ENCODE data around the gene ITSN1. TPM values are rescaled to one million over a fixed set of nuclear protein-coding genes. Genes with fewer than 3 reads are reported as not detected.
"Not testable (repeated sequence)": the region's sequence is repeated elsewhere in the genome, so short reads cannot be mapped to it uniquely, and the experiment has no call there.

ITSN1 gene
- total RNA-seq, 1 donor from 2014 or later: 41.9 TPM

DNA sequence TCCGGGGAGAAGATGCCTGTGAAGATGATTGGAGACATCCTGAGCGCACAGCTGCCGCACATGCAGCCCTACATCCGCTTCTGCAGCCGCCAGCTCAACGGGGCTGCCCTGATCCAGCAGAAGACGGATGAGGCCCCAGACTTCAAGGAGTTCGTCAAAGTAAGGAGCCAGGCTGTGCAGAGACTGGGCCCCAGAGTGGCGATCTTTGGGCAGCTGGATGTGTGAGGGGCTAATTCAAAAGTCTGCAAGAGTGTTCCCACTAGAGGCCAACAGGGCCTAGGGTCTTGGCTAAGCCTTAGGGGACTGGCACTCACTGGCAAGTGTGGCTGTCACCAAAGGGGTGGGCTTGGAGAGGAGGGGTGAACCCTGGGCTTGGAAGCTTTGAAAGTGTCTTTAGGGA lies 222.9 kb downstream of the ITSN1 start:
- H3K27ac ChIP-seq (replicated peaks): no peak overlapping the region
- no peak overlapping the region for H3K4me3 ChIP-seq
- TF ChIP-seq, protein P1, sequence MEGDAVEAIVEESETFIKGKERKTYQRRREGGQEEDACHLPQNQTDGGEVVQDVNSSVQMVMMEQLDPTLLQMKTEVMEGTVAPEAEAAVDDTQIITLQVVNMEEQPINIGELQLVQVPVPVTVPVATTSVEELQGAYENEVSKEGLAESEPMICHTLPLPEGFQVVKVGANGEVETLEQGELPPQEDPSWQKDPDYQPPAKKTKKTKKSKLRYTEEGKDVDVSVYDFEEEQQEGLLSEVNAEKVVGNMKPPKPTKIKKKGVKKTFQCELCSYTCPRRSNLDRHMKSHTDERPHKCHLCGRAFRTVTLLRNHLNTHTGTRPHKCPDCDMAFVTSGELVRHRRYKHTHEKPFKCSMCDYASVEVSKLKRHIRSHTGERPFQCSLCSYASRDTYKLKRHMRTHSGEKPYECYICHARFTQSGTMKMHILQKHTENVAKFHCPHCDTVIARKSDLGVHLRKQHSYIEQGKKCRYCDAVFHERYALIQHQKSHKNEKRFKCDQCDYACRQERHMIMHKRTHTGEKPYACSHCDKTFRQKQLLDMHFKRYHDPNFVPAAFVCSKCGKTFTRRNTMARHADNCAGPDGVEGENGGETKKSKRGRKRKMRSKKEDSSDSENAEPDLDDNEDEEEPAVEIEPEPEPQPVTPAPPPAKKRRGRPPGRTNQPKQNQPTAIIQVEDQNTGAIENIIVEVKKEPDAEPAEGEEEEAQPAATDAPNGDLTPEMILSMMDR (IDR thresholded peaks at IDR 0.05; ENCODE audit: borderline replicate concordance): no peak
- no peaks in the 10 kb centered on the region for H3K36me3 ChIP-seq
- DNase-seq: no peak
- H3K27me3 ChIP-seq (ENCODE audit: low read depth): no peaks in the 10 kb centered on the region
- intact Hi-C loops (cut with micrococcal nuclease): no loop called here
- no peaks in the 10 kb centered on the region for H3K4me1 ChIP-seq
- H3K9me3 ChIP-seq (replicated peaks): no peaks in the 10 kb centered on the region

DNA sequence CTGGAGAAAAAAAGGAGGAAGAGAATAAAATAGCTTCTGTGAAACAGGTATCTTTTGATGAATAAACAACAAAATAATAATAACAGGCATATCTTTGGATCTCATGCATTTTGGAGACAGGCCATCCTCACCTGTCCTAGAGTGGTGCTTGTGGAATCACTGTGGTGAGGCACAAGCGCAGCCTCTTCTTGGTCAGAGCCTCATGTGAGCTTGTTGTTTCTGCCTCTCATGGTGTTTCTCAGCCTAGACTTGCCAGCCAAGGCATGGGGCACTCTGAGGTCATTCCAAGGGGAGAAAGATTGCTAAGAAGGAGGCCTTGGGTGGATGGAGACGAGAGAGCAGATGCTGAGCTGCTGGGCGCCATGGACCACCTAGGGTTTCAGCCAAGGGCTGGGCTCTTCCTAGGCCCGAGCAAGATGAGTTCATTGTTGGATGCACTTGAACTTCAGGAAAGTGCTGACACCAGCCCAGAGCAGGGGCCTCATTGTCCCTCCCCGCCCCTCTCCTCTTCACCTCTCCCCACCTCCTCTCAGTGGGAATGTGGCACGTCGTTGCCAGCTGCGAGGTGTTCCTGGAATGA lies 223.8 kb downstream of the ITSN1 start:
- Histone ChIP-seq H3K27ac (replicated peaks) (no peak overlapping the region), H3K4me1 (no peaks in the 10 kb centered on the region), H3K36me3 (no peaks in the 10 kb centered on the region), H3K9me3 (replicated peaks) (no peaks in the 10 kb centered on the region), H3K4me3 (no peak overlapping the region), H3K27me3 (ENCODE audit: low read depth) (no peaks in the 10 kb centered on the region)
- intact Hi-C loops (cut with micrococcal nuclease): no loop called here
- TF ChIP-seq, protein P1 (IDR thresholded peaks at IDR 0.05; ENCODE audit: borderline replicate concordance): no peak
- DNase-seq: no peak

DNA sequence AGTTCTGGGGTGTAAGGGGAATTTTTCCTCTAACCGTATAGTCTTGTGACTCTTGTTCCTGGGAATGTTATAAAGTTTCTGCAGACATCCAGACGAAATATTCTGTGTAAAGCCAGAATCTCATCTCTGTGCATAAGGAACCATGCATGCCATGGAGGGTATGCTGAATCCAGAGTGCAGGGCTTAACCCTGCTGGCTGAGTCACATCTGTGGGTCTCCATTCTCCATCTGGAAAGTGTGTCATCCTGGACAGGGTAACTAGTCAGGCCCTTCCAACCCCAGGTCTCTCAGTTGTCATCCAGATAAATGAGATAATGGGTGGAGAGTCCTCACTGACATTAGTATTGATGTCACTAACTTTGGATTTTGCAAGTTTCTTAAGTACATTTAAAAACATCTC lies 224.5 kb downstream of the ITSN1 start:
- Histone ChIP-seq H3K9me3 (replicated peaks) (no peaks in the 10 kb centered on the region), H3K27me3 (ENCODE audit: low read depth) (no peaks in the 10 kb centered on the region), H3K4me3 (no peak overlapping the region), H3K27ac (replicated peaks) (no peak overlapping the region), H3K36me3 (no peaks in the 10 kb centered on the region), H3K4me1 (no peaks in the 10 kb centered on the region)
- TF ChIP-seq, protein P1 (IDR thresholded peaks at IDR 0.05; ENCODE audit: borderline replicate concordance): no peak
- intact Hi-C loops (cut with micrococcal nuclease): no loop called here
- no peak for DNase-seq

DNA sequence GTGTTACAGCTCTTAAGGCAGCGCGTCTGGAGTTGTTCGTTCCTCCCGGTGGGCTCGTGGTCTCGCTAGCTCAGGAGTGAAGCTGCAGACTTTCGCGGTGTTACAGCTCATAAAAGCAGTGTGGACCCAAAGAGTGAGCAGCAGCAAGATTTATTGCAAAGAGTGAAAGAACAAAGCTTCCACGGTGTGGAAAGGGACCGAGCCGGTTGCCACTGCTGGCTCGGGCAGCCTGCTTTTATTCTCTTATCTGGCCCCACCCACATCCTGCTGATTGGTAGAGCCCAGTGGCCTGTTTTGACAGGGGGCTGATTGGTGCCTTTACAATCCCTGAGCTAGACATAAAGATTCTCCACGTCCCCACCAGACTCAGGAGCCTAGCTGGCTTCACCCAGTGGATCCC lies 225.6 kb downstream of the ITSN1 start:
- H3K36me3 ChIP-seq; H3K27ac ChIP-seq (replicated peaks); intact Hi-C loops (cut with micrococcal nuclease); H3K27me3 ChIP-seq (ENCODE audit: low read depth); H3K9me3 ChIP-seq (replicated peaks); H3K4me3 ChIP-seq; H3K4me1 ChIP-seq; DNase-seq: not testable (repeated sequence)

DNA sequence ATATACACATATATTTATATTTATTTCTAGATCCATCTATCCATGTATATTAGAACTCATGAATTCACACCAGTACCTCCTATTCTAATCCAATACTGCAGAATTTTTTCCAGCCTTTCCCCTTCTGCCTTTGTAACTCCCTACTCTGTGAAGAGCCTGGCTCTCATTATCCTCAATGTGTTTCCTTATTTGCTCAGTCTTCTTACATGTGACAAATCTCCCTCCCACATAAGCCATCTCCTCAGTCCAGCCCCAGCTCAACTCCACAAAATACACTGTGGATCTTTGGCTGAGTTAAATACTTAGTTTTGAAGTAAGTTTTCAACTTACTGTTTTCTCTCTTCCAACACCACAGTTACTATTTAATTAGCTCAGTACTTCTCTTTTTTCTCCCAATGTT lies 227.6 kb downstream of the ITSN1 start:
- Histone ChIP-seq H3K4me3 (no peak overlapping the region), H3K4me1 (no peaks in the 10 kb centered on the region), H3K27me3 (ENCODE audit: low read depth) (no peaks in the 10 kb centered on the region), H3K27ac (replicated peaks) (no peak overlapping the region), H3K36me3 (no peaks in the 10 kb centered on the region), H3K9me3 (replicated peaks) (no peaks in the 10 kb centered on the region)
- TF ChIP-seq, protein P1 (IDR thresholded peaks at IDR 0.05; ENCODE audit: borderline replicate concordance): no peak
- DNase-seq: no peak
- intact Hi-C loops (cut with micrococcal nuclease): no loop called here

DNA sequence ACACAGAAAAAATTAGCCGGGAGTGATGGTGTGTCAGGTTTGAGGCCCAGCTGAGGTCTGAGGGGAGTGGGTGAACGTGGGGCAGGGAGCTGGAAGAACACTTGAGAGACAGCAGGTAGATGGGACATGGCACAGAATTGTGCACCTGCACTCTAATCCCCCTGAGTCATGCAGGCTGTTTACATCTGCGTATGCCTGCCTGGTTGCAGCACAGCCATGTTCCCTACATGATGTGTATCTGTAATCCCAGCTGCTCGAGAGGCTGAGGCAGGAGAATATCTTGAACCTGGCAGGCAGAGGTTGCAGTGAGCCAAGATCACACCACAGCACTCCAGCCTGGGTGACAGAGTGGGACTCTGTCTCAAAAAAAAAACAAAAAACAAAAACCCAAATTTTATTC lies 228.5 kb downstream of the ITSN1 start:
- H3K36me3 ChIP-seq: no peaks in the 10 kb centered on the region
- H3K27me3 ChIP-seq (ENCODE audit: low read depth): no peaks in the 10 kb centered on the region
- intact Hi-C loops (cut with micrococcal nuclease): no loop called here
- no peak overlapping the region for H3K27ac ChIP-seq (replicated peaks)
- DNase-seq: no peak
- H3K9me3 ChIP-seq (replicated peaks): no peaks in the 10 kb centered on the region
- TF ChIP-seq, protein P1 (IDR thresholded peaks at IDR 0.05; ENCODE audit: borderline replicate concordance): no peak
- H3K4me3 ChIP-seq: no peak overlapping the region
- H3K4me1 ChIP-seq: no peaks in the 10 kb centered on the region
